IPS-15b (cell line): Measurements from ENCODE around the gene CACNA1A.

Source experiments
- H3K27me3 ChIP-seq: one replicate; pipeline ENCODE4 v1.6.1; 2013; ENCODE audit warnings: low read length; ENCODE audit not compliant: control insufficient read depth, insufficient read depth
- H3K36me3 ChIP-seq: one replicate; pipeline ENCODE4 v1.6.1; 2013; ENCODE audit warnings: low read length; ENCODE audit not compliant: control insufficient read depth, insufficient read depth
- H3K4me1 ChIP-seq: one replicate; pipeline ENCODE4 v1.6.1; 2013; ENCODE audit warnings: mild to moderate bottlenecking, low read length; ENCODE audit not compliant: control insufficient read depth, insufficient read depth
- H3K4me3 ChIP-seq: one replicate; pipeline ENCODE4 v1.5.1; 2013; ENCODE audit warnings: low read depth, low read length
- H3K9ac ChIP-seq: one replicate; pipeline ENCODE4 v1.6.1; 2013; ENCODE audit warnings: low read depth, mild to moderate bottlenecking, low read length
- H3K9me3 ChIP-seq: one replicate; pipeline ENCODE4 v1.6.1; 2013; ENCODE audit warnings: mild to moderate bottlenecking, low read length; ENCODE audit not compliant: control insufficient read depth, insufficient read depth

Gene CACNA1A

DNA sequence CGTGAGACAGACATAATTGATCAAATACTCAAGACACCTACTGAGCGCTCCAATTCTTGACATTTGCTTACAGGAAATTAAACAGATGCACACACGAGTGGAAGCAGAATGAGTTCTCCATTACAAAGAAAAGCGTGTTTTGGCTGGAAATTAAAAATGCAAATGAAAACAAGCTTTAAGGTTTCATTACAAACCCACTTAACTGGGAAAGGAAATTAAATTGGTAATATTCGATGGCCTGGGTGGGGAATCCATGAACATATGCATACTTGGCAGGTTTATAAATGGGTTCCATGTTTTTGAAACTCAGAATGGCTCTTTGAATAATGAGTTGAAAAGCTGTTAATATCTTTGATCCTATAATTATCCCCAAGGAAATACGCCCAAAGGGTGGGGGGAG lies 178.0 kb downstream of the CACNA1A start:
- no peak overlapping the region for H3K4me3 ChIP-seq
- H3K9me3 ChIP-seq: no peaks in the 10 kb centered on the region
- no peaks in the 10 kb centered on the region for H3K27me3 ChIP-seq
- no peaks in the 10 kb centered on the region for H3K36me3 ChIP-seq
- no peaks in the 10 kb centered on the region for H3K4me1 ChIP-seq
- no peak overlapping the region for H3K9ac ChIP-seq

DNA sequence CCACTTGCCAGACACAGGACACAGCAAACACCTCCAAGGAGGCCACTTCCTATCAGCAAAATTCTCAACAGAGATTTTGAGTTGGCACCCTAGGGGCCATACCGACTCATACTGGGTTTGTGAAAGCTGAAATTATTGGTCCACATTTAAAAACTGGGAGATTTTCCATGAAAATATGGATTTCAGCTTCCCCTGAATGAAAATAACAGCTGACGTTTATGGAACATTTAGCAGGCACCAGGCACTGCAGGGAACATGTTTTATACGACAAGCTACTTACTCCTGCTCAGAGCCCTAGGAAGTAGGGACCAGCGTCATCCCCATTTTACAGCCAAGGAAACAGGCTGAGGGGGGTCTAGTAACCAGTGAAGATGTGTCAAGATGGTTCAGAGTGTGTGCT lies 186.8 kb downstream of the CACNA1A start:
- Histone ChIP-seq H3K4me1 (no peaks in the 10 kb centered on the region), H3K9ac (no peak overlapping the region), H3K4me3 (no peak overlapping the region), H3K27me3 (no peaks in the 10 kb centered on the region), H3K36me3 (no peaks in the 10 kb centered on the region), H3K9me3 (no peaks in the 10 kb centered on the region)

DNA sequence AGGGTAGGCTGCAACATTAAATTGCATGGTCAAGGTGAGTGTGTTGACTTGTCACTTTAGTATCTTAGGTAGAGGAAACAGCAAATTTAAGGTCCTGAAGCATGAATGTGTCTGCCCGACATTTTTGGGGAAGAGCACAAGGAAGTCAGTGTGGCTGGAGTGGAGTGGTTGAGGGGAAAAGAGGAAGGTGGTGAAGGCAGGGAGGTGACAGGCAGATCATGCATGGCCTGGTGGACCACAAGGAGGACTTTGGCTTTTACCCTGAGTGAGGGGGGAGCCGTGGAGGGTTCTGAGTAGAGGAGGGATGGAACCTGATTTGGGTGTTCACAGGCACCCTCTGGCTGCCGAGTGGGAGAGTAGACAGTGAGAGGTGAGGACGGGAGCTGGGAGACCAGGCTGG lies 188.1 kb downstream of the CACNA1A start:
- Histone ChIP-seq H3K9me3 (no peaks in the 10 kb centered on the region), H3K27me3 (no peaks in the 10 kb centered on the region), H3K36me3 (no peaks in the 10 kb centered on the region), H3K9ac (no peak overlapping the region), H3K4me3 (no peak overlapping the region), H3K4me1 (no peaks in the 10 kb centered on the region)

DNA sequence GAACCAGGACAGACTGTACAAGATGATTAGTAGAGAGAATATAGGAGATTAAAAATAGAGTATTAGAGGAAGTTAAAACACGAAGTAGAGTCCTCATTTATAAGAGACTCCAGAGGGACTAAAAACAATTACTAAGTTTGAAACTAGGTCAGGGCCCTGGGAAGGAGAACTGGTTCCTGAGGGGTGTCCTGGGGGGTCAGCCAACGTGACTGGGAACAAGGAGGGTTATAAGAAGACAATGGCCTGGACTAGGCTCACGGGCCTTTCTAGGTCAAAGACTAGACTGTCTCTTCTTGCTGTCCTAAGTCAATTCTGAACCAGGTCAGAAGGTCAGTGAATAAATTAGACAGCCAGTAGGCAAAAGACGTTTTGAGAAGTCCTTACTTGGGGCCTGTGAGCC lies 190.8 kb downstream of the CACNA1A start:
- no peak overlapping the region for H3K4me3 ChIP-seq
- H3K9ac ChIP-seq: no peak overlapping the region
- no peaks in the 10 kb centered on the region for H3K36me3 ChIP-seq
- H3K4me1 ChIP-seq: no peaks in the 10 kb centered on the region
- H3K9me3 ChIP-seq: no peaks in the 10 kb centered on the region
- H3K27me3 ChIP-seq: no peaks in the 10 kb centered on the region

DNA sequence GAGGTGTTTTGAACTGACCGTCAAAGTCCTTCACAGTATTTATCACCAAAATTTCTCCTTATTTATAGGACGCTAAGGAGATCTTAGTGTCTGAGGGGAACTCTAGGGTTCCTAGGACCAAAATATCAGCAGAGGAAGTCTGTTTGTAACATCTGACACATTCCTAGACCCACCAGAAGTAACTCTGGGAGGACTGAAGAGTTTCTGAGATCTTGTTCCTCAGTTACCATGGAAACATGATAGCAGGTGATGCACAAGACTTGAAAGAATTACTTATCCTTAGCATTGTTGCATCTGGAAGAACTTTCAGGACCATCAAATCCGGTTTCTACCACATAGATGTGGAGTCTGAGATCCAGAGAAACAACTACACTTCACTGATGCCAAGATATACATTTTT lies 191.5 kb downstream of the CACNA1A start:
- no peaks in the 10 kb centered on the region for H3K36me3 ChIP-seq
- no peaks in the 10 kb centered on the region for H3K27me3 ChIP-seq
- H3K9ac ChIP-seq: no peak overlapping the region

DNA sequence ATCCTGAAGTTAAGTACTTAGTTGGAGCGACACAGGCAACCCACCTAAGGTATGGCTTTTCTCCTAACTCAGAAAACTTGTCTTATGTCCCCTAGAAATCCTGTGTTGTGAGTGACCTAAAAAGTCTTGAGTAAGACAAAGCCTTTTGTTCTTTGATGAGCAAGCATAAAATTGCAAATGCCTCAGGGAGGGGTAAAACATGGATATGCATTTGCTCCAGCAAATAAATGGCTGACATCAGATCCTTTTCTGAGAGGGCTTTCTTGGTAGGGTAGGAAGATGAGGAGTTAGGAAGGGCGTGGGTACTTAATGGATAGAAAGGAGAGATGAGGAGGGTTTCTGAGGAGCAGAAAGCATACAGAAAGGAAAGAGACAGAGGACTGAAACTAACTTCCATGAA lies 192.4 kb downstream of the CACNA1A start:
- H3K4me1 ChIP-seq: no peaks in the 10 kb centered on the region
- H3K27me3 ChIP-seq: no peaks in the 10 kb centered on the region
- H3K4me3 ChIP-seq: no peak overlapping the region
- H3K9me3 ChIP-seq: no peaks in the 10 kb centered on the region
- no peak overlapping the region for H3K9ac ChIP-seq
- no peaks in the 10 kb centered on the region for H3K36me3 ChIP-seq

More for the DNA sequence above, 191.5 kb downstream of the CACNA1A start:
- Histone ChIP-seq H3K4me1 (no peaks in the 10 kb centered on the region), H3K4me3 (no peak overlapping the region), H3K9me3 (no peaks in the 10 kb centered on the region)

- H3K9ac ChIP-seq: no peak overlapping the region
- peaks cover 2% of the 10 kb centered on the region for H3K36me3 ChIP-seq
- H3K4me1 ChIP-seq: no peaks in the 10 kb centered on the region
- H3K4me3 ChIP-seq: no peak overlapping the region
- H3K27me3 ChIP-seq: no peaks in the 10 kb centered on the region
- no peaks in the 10 kb centered on the region for H3K9me3 ChIP-seq
These were observed 196.4 kb downstream of the CACNA1A start for GRCh38 chr19:13309864-13310263.

GRCh38 chr19:13303381-13304129 lies 202.7 kb downstream of the CACNA1A start:
- Histone ChIP-seq H3K27me3 (no peaks in the 10 kb centered on the region), H3K36me3 (peaks cover 5% of the 10 kb centered on the region), H3K4me3 (no peak overlapping the region), H3K9me3 (no peaks in the 10 kb centered on the region), H3K9ac (no peak overlapping the region), H3K4me1 (peaks cover 2% of the 10 kb centered on the region)

- H3K27me3 ChIP-seq: no peaks in the 10 kb centered on the region
- no peak overlapping the region for H3K9ac ChIP-seq
- H3K9me3 ChIP-seq: no peaks in the 10 kb centered on the region
- H3K4me3 ChIP-seq: no peak overlapping the region
- peaks cover 2% of the 10 kb centered on the region for H3K4me1 ChIP-seq
- H3K36me3 ChIP-seq: peaks cover 5% of the 10 kb centered on the region
These were observed 203.6 kb downstream of the CACNA1A start for GRCh38 chr19:13302526-13303270.

GRCh38 chr19:13301627-13302334 lies 204.5 kb downstream of the CACNA1A start:
- H3K27me3 ChIP-seq: no peaks in the 10 kb centered on the region
- H3K4me1 ChIP-seq: peaks cover 2% of the 10 kb centered on the region
- H3K9me3 ChIP-seq: no peaks in the 10 kb centered on the region
- no peak overlapping the region for H3K4me3 ChIP-seq
- H3K9ac ChIP-seq: no peak overlapping the region
- H3K36me3 ChIP-seq: peaks cover 3% of the 10 kb centered on the region

DNA sequence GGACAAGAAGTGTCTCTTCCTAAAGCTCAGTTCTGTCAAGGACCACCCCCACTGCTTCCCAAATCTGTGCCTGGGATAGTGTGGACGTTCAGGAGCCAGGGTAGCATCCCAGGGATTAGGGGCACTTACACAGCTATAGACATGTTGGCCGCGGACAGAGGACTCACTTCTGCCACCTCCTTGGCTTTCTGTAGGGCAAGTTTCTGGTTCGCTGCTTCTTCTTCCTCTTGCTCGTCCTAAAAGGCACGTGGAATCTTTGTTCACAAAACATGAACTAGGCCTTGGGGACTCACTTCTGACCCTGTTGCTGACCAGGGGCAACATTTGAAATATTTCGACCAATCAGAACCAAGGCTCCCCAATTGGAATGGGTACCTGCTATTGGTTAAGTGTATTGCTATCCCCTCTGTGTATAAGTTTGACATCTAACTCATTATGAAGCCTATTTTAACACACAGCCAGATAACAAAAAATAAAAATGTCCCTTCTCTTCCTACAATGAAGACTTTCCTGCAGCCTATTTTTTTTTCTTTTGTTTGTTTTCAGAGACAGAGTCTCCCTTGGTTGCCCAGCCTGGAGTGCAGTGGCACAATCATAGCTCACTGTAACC lies 205.8 kb downstream of the CACNA1A start:
- Histone ChIP-seq H3K27me3 (no peaks in the 10 kb centered on the region), H3K4me3 (no peak overlapping the region), H3K36me3 (peaks cover 3% of the 10 kb centered on the region), H3K4me1 (peaks cover 2% of the 10 kb centered on the region), H3K9ac (no peak overlapping the region), H3K9me3 (no peaks in the 10 kb centered on the region)
